ENCODE results near the gene DNAH14. TPM values are rescaled to one million over a fixed set of nuclear protein-coding genes. Genes with fewer than 3 reads are reported as not detected.
"Not testable (repeated sequence)": the region's sequence is repeated elsewhere in the genome, so short reads cannot be mapped to it uniquely, and the experiment has no call there.

The DNAH14 gene
- polyA plus RNA-seq, 1 donor (not counting 4 experiments of a cell fraction or from before 2014, with no cell fraction given), result 6.4 TPM

GRCh38 chr1:224945651-224946348, 16.3 kb downstream of the DNAH14 start:
- DNase-seq (ENCODE audit: low read depth, low spot score); H3K79me2 ChIP-seq (ENCODE audit: control insufficient read depth, insufficient read depth, low read length); dilution Hi-C loops (cut with MboI; ENCODE audit: extremely low pct_ligation_motif_present, low sequenced_read_pairs); H3K27ac ChIP-seq (ENCODE audit: control insufficient read depth, insufficient read depth, low read length); H3K36me3 ChIP-seq (ENCODE audit: control insufficient read depth in 2 of 2, extremely low read depth in 1 of 2, insufficient read depth in 2 of 2, low read length in 2 of 2); H3K9ac ChIP-seq (ENCODE audit: control insufficient read depth, extremely low read depth, insufficient read depth, low read length); H2AFZ ChIP-seq (ENCODE audit: control insufficient read depth, low read length); H3K9me3 ChIP-seq (ENCODE audit: control insufficient read depth, low read depth, low read length); H3K4me2 ChIP-seq (ENCODE audit: control insufficient read depth, extremely low read depth, insufficient read depth, low read depth, low read length); H3K4me1 ChIP-seq (ENCODE audit: control insufficient read depth, extremely low read depth, insufficient read depth, low read length); H4K20me1 ChIP-seq (ENCODE audit: control insufficient read depth, extremely low read depth, insufficient read depth, low read length); H3K27me3 ChIP-seq (ENCODE audit: control insufficient read depth, extremely low read depth, insufficient read depth, low read length); FAIRE-seq; H3K9me1 ChIP-seq (ENCODE audit: control insufficient read depth, extremely low read depth, insufficient read depth, low read length); H3K4me3 ChIP-seq (ENCODE audit: control insufficient read depth in 2 of 3, extremely low read depth in 1 of 3, insufficient read depth in 2 of 3, low read depth in 1 of 3, low read length in 3 of 3): not testable (repeated sequence)

GRCh38 chr1:224946349-224946691, 16.8 kb downstream of the DNAH14 start:
- H3K27ac ChIP-seq (ENCODE audit: control insufficient read depth, insufficient read depth, low read length); dilution Hi-C loops (cut with MboI; ENCODE audit: extremely low pct_ligation_motif_present, low sequenced_read_pairs); H3K36me3 ChIP-seq (ENCODE audit: control insufficient read depth in 2 of 2, extremely low read depth in 1 of 2, insufficient read depth in 2 of 2, low read length in 2 of 2); H3K4me3 ChIP-seq (ENCODE audit: control insufficient read depth in 2 of 3, extremely low read depth in 1 of 3, insufficient read depth in 2 of 3, low read depth in 1 of 3, low read length in 3 of 3); H3K27me3 ChIP-seq (ENCODE audit: control insufficient read depth, extremely low read depth, insufficient read depth, low read length); H3K9ac ChIP-seq (ENCODE audit: control insufficient read depth, extremely low read depth, insufficient read depth, low read length); FAIRE-seq; DNase-seq (ENCODE audit: low read depth, low spot score); H3K4me1 ChIP-seq (ENCODE audit: control insufficient read depth, extremely low read depth, insufficient read depth, low read length); H3K4me2 ChIP-seq (ENCODE audit: control insufficient read depth, extremely low read depth, insufficient read depth, low read depth, low read length); H3K9me3 ChIP-seq (ENCODE audit: control insufficient read depth, low read depth, low read length); H2AFZ ChIP-seq (ENCODE audit: control insufficient read depth, low read length); H3K79me2 ChIP-seq (ENCODE audit: control insufficient read depth, insufficient read depth, low read length); H3K9me1 ChIP-seq (ENCODE audit: control insufficient read depth, extremely low read depth, insufficient read depth, low read length); H4K20me1 ChIP-seq (ENCODE audit: control insufficient read depth, extremely low read depth, insufficient read depth, low read length): not testable (repeated sequence)

DNA sequence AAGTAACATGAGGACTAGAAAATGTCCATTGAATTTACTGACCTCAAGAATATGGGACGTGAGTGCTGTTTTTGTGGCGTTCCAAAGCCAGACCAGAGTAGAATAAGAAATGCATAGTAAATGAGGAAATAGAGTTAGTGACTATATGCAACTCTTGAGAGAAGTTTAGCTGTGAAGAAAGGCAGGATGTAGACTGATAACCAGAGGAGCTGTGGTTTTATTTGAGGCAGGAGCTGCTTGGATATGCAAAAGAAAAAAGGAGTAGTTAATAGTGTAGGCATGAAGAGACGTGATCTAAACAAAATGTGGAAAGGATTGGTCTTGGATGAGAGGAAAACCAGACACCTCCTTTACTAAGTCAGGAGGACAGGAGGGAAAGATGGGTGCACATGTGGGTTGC, 28.2 kb downstream of the DNAH14 start:
- H3K9me1 ChIP-seq (ENCODE audit: control insufficient read depth, extremely low read depth, insufficient read depth, low read length), result no peaks in the 10 kb centered on the region
- H2AFZ ChIP-seq (ENCODE audit: control insufficient read depth, low read length), result no peak overlapping the region
- no peak overlapping the region for H3K4me3 ChIP-seq (ENCODE audit: control insufficient read depth in 2 of 3, extremely low read depth in 1 of 3, insufficient read depth in 2 of 3, low read depth in 1 of 3, low read length in 3 of 3)
- H3K79me2 ChIP-seq (ENCODE audit: control insufficient read depth, insufficient read depth, low read length), result no peaks in the 10 kb centered on the region
- no peaks in the 10 kb centered on the region for H3K9me3 ChIP-seq (ENCODE audit: control insufficient read depth, low read depth, low read length)
- H3K36me3 ChIP-seq (ENCODE audit: control insufficient read depth in 2 of 2, extremely low read depth in 1 of 2, insufficient read depth in 2 of 2, low read length in 2 of 2), result no peaks in the 10 kb centered on the region
- no peak overlapping the region for H3K9ac ChIP-seq (ENCODE audit: control insufficient read depth, extremely low read depth, insufficient read depth, low read length)
- DNase-seq (ENCODE audit: low read depth, low spot score), result no peak
- no peaks in the 10 kb centered on the region for H4K20me1 ChIP-seq (ENCODE audit: control insufficient read depth, extremely low read depth, insufficient read depth, low read length)
- H3K27ac ChIP-seq (ENCODE audit: control insufficient read depth, insufficient read depth, low read length), result no peak overlapping the region
- H3K27me3 ChIP-seq (ENCODE audit: control insufficient read depth, extremely low read depth, insufficient read depth, low read length), result no peaks in the 10 kb centered on the region
- H3K4me2 ChIP-seq (ENCODE audit: control insufficient read depth, extremely low read depth, insufficient read depth, low read depth, low read length), result no peak overlapping the region
- no peaks in the 10 kb centered on the region for H3K4me1 ChIP-seq (ENCODE audit: control insufficient read depth, extremely low read depth, insufficient read depth, low read length)
- FAIRE-seq, result no peak
- TF ChIP-seq, protein P1, sequence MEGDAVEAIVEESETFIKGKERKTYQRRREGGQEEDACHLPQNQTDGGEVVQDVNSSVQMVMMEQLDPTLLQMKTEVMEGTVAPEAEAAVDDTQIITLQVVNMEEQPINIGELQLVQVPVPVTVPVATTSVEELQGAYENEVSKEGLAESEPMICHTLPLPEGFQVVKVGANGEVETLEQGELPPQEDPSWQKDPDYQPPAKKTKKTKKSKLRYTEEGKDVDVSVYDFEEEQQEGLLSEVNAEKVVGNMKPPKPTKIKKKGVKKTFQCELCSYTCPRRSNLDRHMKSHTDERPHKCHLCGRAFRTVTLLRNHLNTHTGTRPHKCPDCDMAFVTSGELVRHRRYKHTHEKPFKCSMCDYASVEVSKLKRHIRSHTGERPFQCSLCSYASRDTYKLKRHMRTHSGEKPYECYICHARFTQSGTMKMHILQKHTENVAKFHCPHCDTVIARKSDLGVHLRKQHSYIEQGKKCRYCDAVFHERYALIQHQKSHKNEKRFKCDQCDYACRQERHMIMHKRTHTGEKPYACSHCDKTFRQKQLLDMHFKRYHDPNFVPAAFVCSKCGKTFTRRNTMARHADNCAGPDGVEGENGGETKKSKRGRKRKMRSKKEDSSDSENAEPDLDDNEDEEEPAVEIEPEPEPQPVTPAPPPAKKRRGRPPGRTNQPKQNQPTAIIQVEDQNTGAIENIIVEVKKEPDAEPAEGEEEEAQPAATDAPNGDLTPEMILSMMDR (optimal IDR thresholded peaks at IDR 0.05 in 1 of 3, IDR thresholded peaks at IDR 0.05 in 1 of 3, conservative IDR thresholded peaks at IDR 0.05 in 1 of 3; ENCODE audit: extremely low read depth in 1 of 3, insufficient read depth in 2 of 3, low read length in 3 of 3), result no peak
- TF ChIP-seq EZH2 (IDR thresholded peaks at IDR 0.05; ENCODE audit: low read length), result no peak
- dilution Hi-C loops (cut with MboI; ENCODE audit: extremely low pct_ligation_motif_present, low sequenced_read_pairs), result loop anchor here (5.0 kb wide), 1 partner anchor 45 kb away; no protein-coding TSS in a partner anchor
